OCI-LY7 (cell line): ENCODE results near the gene CDKL5. TPM values are rescaled to one million over a fixed set of nuclear protein-coding genes. Genes with fewer than 3 reads are reported as not detected.

Experiments
- BruUV-seq: library from RNA; stranded (reverse); fragments of 400-500 nt; replicated peaks from 2 replicates; lab custom pipeline; 2021; lab: Mats Ljungman, UMichigan
- CTCF ChIA-PET: fragments of 300-600 bp; sonication (Branson Sonifier 250); formaldehyde crosslinking; loops from one replicate; lab custom pipeline; 2022; ENCODE audit warnings: antibody characterized with exemption; ENCODE audit not compliant: unreplicated experiment; lab: Charles Lee
- POLR2A ChIA-PET: fragments of 300-600 bp; sonication (Branson Sonifier 250); formaldehyde crosslinking; loops from one replicate; lab custom pipeline; 2022; ENCODE audit warnings: antibody characterized with exemption; lab: Charles Lee
- DNase-seq: peaks from one replicate; pipeline ENCODE4 v3.0.0-alpha.2; 2015; ENCODE audit warnings: low spot score
- H2AFZ ChIP-seq: fragments of 200-600 bp; sonication (generic), shearing (Covaris generic); 2 replicates; pipeline ENCODE4 v1.6.1; 2014; ENCODE audit warnings: mild to moderate bottlenecking, antibody characterized with exemption, low read length, moderate library complexity
- H3K27ac ChIP-seq: fragments of 200-600 bp; sonication (generic); 2 replicates; pipeline ENCODE4 v1.5.1; 2014; ENCODE audit warnings: mixed run types, low read depth, mild to moderate bottlenecking, moderate library complexity, low read length, inconsistent platforms; ENCODE audit not compliant: poor library complexity, severe bottlenecking
- H3K36me3 ChIP-seq: fragments of 200-600 bp; sonication (generic); 2 replicates; pipeline ENCODE4 v1.6.1; 2014; ENCODE audit warnings: mild to moderate bottlenecking, antibody characterized with exemption, low read length, moderate library complexity, mixed read lengths; ENCODE audit not compliant: insufficient read depth
- H3K4me1 ChIP-seq: fragments of 200-600 bp; sonication (generic); 2 replicates; pipeline ENCODE4 v1.5.1; 2014; ENCODE audit warnings: mild to moderate bottlenecking, low read length; ENCODE audit not compliant: insufficient read depth, poor library complexity, severe bottlenecking
- H3K4me2 ChIP-seq: fragments of 200-600 bp; sonication (generic); 2 replicates; pipeline ENCODE4 v1.6.1; 2014; ENCODE audit warnings: mild to moderate bottlenecking, low read length
- H3K4me3 ChIP-seq: fragments of 200-600 bp; sonication (generic); 2 replicates; pipeline ENCODE4 v1.5.1; 2014; ENCODE audit warnings: mild to moderate bottlenecking, low read depth, low read length; ENCODE audit not compliant: poor library complexity, severe bottlenecking
- H3K79me2 ChIP-seq: fragments of 200-600 bp; sonication (generic); 2 replicates; pipeline ENCODE4 v1.6.1; 2016; ENCODE audit warnings: low read depth, mild to moderate bottlenecking, low read length, moderate library complexity, mixed read lengths; ENCODE audit not compliant: insufficient read depth
- H3K9me2 ChIP-seq: fragments of 200-600 bp; sonication (generic); 2 replicates; pipeline ENCODE4 v1.6.1; 2016; ENCODE audit warnings: mild to moderate bottlenecking, low read length, mixed read lengths; ENCODE audit not compliant: insufficient read depth
- H3K9me3 ChIP-seq: fragments of 200-600 bp; sonication (generic); 2 replicates; pipeline ENCODE4 v1.6.1; 2014; ENCODE audit warnings: mild to moderate bottlenecking, mixed run types, low read length, mixed read lengths
- H4K20me1 ChIP-seq: fragments of 200-600 bp; sonication (generic); 2 replicates; pipeline ENCODE4 v1.6.1; 2014; ENCODE audit warnings: mild to moderate bottlenecking, antibody characterized with exemption, low read length, moderate library complexity, mixed read lengths; ENCODE audit not compliant: insufficient read depth
- CTCF ChIP-seq: fragments of 200-600 bp; sonication (generic); conservative IDR thresholded peaks from 2 replicates; pipeline ENCODE4 v1.5.1; 2014; ENCODE audit warnings: mild to moderate bottlenecking, antibody characterized with exemption, low read length, moderate library complexity, mixed read lengths
- EZH2phosphoT487 ChIP-seq: fragments of 200-600 bp; sonication (generic); IDR thresholded peaks from 2 replicates; pipeline ENCODE4 v1.6.1; 2018; ENCODE audit warnings: low read depth, borderline replicate concordance, mild to moderate bottlenecking, mixed run types, antibody characterized with exemption, low read length, moderate library complexity, mixed read lengths
- intact Hi-C: fragments of 100-400 bp; cut with micrococcal nuclease; formaldehyde crosslinking; loops from one replicate; pipeline ENCODE4 v1.10.0; 2022; ENCODE audit not compliant: unreplicated experiment
- total RNA-seq, 2 experiments: library from RNA; depleted of rRNA in 1 of 2; stranded (reverse); fragments of >200 nt in 1 of 2; shearing (Covaris generic) in 1 of 2; gene quantifications; 2 replicates each; pipeline ENCODE4 v1.2.3, GENCODE V29; 2014 to 2022

The CDKL5 gene
- total RNA-seq, 2 experiments from 2014 or later: 1.3 to 2.0 TPM

DNA sequence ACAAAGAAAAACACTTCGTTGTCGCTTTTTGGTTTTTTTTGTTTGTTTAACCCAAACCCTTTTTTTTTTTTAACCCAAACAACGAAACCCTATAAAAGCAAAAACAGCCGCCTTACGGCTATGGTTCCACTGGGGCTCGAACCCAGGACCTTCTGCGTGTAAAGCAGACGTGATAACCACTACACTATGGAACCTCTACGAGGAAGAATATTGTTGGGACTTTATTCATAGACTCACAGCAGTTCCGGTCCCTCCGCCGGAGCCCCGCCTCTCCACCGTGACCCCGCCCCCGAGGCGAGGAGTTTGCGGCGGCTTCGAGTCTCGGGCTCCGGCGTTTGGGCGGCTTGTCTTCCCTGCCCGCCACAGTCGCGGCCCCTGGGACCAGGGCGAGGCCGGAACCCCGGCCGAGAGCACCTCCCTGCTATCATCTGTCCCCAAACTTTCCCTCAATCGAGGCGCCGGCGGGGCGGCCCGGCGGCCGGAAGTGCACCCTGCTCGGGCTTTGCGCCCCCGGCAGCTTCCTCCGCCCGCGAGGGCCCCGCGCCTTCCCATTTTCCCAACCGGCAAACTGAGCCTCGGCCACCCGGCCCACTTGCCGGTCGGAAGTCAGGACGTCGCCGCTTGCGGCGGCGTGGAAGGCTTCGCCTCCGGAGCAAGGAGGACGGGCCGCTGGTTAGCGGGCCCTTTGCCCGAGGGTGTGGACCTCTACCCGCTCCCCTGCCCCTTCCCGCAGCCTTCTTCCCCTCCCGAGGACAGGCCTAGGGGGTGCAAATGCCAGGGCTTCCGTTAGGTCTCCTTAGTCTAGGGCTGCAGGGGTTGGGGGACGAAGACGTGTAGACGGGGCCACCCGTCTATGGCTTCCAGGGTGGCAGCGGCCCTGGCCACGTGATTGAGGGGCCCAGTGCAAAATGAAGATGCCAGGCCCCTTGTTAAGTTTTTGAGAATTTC is 249.7 kb downstream of the CDKL5 start:
- H3K9me2 ChIP-seq: no peaks in the 10 kb centered on the region
- no peaks in the 10 kb centered on the region for H3K36me3 ChIP-seq
- no peaks in the 10 kb centered on the region for H3K9me3 ChIP-seq
- H3K4me2 ChIP-seq: peak overlapping the region; percentile 89
- peak; percentile 77 for DNase-seq
- intact Hi-C loops: loop anchor here (10.0 kb wide), 2 partner anchors 250 to 310 kb away; partner anchors contain the start of genes CDKL5 and PHKA2
- H3K4me1 ChIP-seq: no peaks in the 10 kb centered on the region
- TF ChIP-seq EZH2phosphoT487: no peak
- TF ChIP-seq CTCF: no peak
- no peaks in the 10 kb centered on the region for H3K79me2 ChIP-seq
- ChIA-PET CTCF (no interaction called here), POLR2A (interaction anchor here (0.6 to 0.7 kb wide), 2 partner anchors 220 to 860 kb away, joined by 3 read pairs; no protein-coding TSS in a partner anchor)
- peak overlapping the region; percentile 52 for H3K27ac ChIP-seq
- peak overlapping the region; percentile 97 for H2AFZ ChIP-seq
- no TSS peak for BruUV-seq
- H4K20me1 ChIP-seq: no peaks in the 10 kb centered on the region
- H3K4me3 ChIP-seq: peak overlapping the region; percentile 68

GRCh38 chrX:18676050-18676449 is 250.6 kb downstream of the CDKL5 start:
- H3K4me1 ChIP-seq: no peaks in the 10 kb centered on the region
- no peak overlapping the region for H3K4me2 ChIP-seq
- POLR2A ChIA-PET: interaction anchor here (0.6 to 1.0 kb wide), 3 partner anchors 219 to 861 kb away, joined by 3 to 4 read pairs (median 3); no protein-coding TSS in a partner anchor
- no TSS peak for BruUV-seq
- H3K36me3 ChIP-seq: no peaks in the 10 kb centered on the region
- no peaks in the 10 kb centered on the region for H3K79me2 ChIP-seq
- no peak for DNase-seq
- no peak overlapping the region for H3K27ac ChIP-seq
- no peak for TF ChIP-seq CTCF
- TF ChIP-seq EZH2phosphoT487: no peak
- intact Hi-C loops: loop anchor here (10.0 kb wide), 2 partner anchors 251 to 309 kb away; partner anchors contain the start of genes CDKL5 and PHKA2
- no peaks in the 10 kb centered on the region for H3K9me3 ChIP-seq
- H4K20me1 ChIP-seq: no peaks in the 10 kb centered on the region
- no peaks in the 10 kb centered on the region for H3K9me2 ChIP-seq
- no peak overlapping the region for H2AFZ ChIP-seq
- CTCF ChIA-PET: no interaction called here
- no peak overlapping the region for H3K4me3 ChIP-seq
